Measurements from ENCODE around the gene EHHADH. TPM values are rescaled to one million over a fixed set of nuclear protein-coding genes. Genes with fewer than 3 reads are reported as not detected.

Gene EHHADH
- total and polyA plus RNA-seq, 2 of the 13 experiments (the other 11 are each of a cell fraction or from before 2014, with no cell fraction given) = 14.5 to 38.9 TPM

GRCh38 chr3:185270956-185271332, 17.1 kb upstream of the EHHADH start (continued):
- TF ChIP-seq, protein P1, sequence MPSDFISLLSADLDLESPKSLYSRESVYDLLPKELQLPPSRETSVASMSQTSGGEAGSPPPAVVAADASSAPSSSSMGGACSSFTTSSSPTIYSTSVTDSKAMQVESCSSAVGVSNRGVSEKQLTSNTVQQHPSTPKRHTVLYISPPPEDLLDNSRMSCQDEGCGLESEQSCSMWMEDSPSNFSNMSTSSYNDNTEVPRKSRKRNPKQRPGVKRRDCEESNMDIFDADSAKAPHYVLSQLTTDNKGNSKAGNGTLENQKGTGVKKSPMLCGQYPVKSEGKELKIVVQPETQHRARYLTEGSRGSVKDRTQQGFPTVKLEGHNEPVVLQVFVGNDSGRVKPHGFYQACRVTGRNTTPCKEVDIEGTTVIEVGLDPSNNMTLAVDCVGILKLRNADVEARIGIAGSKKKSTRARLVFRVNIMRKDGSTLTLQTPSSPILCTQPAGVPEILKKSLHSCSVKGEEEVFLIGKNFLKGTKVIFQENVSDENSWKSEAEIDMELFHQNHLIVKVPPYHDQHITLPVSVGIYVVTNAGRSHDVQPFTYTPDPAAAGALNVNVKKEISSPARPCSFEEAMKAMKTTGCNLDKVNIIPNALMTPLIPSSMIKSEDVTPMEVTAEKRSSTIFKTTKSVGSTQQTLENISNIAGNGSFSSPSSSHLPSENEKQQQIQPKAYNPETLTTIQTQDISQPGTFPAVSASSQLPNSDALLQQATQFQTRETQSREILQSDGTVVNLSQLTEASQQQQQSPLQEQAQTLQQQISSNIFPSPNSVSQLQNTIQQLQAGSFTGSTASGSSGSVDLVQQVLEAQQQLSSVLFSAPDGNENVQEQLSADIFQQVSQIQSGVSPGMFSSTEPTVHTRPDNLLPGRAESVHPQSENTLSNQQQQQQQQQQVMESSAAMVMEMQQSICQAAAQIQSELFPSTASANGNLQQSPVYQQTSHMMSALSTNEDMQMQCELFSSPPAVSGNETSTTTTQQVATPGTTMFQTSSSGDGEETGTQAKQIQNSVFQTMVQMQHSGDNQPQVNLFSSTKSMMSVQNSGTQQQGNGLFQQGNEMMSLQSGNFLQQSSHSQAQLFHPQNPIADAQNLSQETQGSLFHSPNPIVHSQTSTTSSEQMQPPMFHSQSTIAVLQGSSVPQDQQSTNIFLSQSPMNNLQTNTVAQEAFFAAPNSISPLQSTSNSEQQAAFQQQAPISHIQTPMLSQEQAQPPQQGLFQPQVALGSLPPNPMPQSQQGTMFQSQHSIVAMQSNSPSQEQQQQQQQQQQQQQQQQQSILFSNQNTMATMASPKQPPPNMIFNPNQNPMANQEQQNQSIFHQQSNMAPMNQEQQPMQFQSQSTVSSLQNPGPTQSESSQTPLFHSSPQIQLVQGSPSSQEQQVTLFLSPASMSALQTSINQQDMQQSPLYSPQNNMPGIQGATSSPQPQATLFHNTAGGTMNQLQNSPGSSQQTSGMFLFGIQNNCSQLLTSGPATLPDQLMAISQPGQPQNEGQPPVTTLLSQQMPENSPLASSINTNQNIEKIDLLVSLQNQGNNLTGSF (CRISPR knock-in tag; IDR thresholded peaks at IDR 0.05) = no peak

- intact Hi-C loops (cut with micrococcal nuclease; ENCODE audit: unreplicated experiment) = loop anchor here (1.0 kb wide), 1 partner anchor 54 kb away; no protein-coding TSS in a partner anchor
- no peak overlapping the region for H2AFZ ChIP-seq (ENCODE audit: low read length)
- no TSS peak for BruUV-seq (replicated peaks)
- DNase-seq (ENCODE audit: low spot score) (peak; percentile 50), FAIRE-seq (peak; percentile 87), ATAC-seq (peak; percentile 100)
- H3K9ac ChIP-seq (ENCODE audit: insufficient read depth, low read depth, low read length) = no peak overlapping the region
- H3K36me3 ChIP-seq (replicated peaks in 1 of 2; ENCODE audit: control insufficient read depth in 1 of 2, insufficient read depth in 2 of 2, low read length in 2 of 2) = no peaks in the 10 kb centered on the region
- no peaks in the 10 kb centered on the region for H3K27me3 ChIP-seq (ENCODE audit: control insufficient read depth in 1 of 2, insufficient read depth in 2 of 2, low read length in 2 of 2)
- in situ Hi-C loops (cut with HindIII; ENCODE audit: extremely low pct_ligation_motif_present, low pct_unique_long_range_greater_than_20kb) = no loop called here
- peak overlapping the region; percentile 61 for H3K4me2 ChIP-seq (ENCODE audit: low read depth, low read length)
- WGBS (ENCODE audit: low lambda C conversion rate) = 42% methylated on average over 4 of the region's 4 CpGs
- H3K27ac ChIP-seq (ENCODE audit: extremely low read length, insufficient read depth, low read length) = no peak overlapping the region
- H3K4me3 ChIP-seq (replicated peaks in 1 of 3; ENCODE audit: insufficient read depth in 1 of 3, low read depth in 2 of 3, low read length in 3 of 3) = no peak overlapping the region
- no peaks in the 10 kb centered on the region for H3K9me3 ChIP-seq (ENCODE audit: low read length)
- no peaks in the 10 kb centered on the region for H4K20me1 ChIP-seq (ENCODE audit: insufficient read depth, low read length)
- H3K4me1 ChIP-seq (ENCODE audit: insufficient read depth, low read length) = peaks cover 21% of the 10 kb centered on the region
- ChIA-PET POLR2A (interaction anchor here (0.6 to 1.2 kb wide), 3 partner anchors 16 to 81 kb away, joined by 3 to 5 read pairs (median 3); no protein-coding TSS in a partner anchor), CTCF (ENCODE audit: low intra/inter-chr PET ratio, low total read pairs) (interaction anchor here (1.4 kb wide), 1 partner anchor 94 kb away, joined by 5 read pairs; no protein-coding TSS in a partner anchor)
- H3K79me2 ChIP-seq (ENCODE audit: insufficient read depth, low read length) = no peaks in the 10 kb centered on the region
- TF ChIP-seq RBFOX2 (IDR thresholded peaks at IDR 0.05; ENCODE audit: low read depth, low read length) (no peak), ZNF205 (CRISPR knock-in tag; IDR thresholded peaks at IDR 0.05) (no peak), ZNF383 (CRISPR knock-in tag; IDR thresholded peaks at IDR 0.05; ENCODE audit: borderline replicate concordance) (0 out of 2 replicates have a peak, but pooled peaks have one; percentile 33), ZNF841 (CRISPR knock-in tag; IDR thresholded peaks at IDR 0.05; ENCODE audit: borderline replicate concordance) (no peak), MYNN (CRISPR knock-in tag; IDR thresholded peaks at IDR 0.05; ENCODE audit: low read depth) (no peak), RARA (CRISPR knock-in tag; IDR thresholded peaks at IDR 0.05) (no peak), REPIN1 (CRISPR knock-in tag; IDR thresholded peaks at IDR 0.05; ENCODE audit: borderline replicate concordance, low read depth) (no peak), ZNF230 (CRISPR knock-in tag; IDR thresholded peaks at IDR 0.05) (0 out of 2 replicates have a peak, but pooled peaks have one; percentile 34)
- TF ChIP-seq, protein P2, sequence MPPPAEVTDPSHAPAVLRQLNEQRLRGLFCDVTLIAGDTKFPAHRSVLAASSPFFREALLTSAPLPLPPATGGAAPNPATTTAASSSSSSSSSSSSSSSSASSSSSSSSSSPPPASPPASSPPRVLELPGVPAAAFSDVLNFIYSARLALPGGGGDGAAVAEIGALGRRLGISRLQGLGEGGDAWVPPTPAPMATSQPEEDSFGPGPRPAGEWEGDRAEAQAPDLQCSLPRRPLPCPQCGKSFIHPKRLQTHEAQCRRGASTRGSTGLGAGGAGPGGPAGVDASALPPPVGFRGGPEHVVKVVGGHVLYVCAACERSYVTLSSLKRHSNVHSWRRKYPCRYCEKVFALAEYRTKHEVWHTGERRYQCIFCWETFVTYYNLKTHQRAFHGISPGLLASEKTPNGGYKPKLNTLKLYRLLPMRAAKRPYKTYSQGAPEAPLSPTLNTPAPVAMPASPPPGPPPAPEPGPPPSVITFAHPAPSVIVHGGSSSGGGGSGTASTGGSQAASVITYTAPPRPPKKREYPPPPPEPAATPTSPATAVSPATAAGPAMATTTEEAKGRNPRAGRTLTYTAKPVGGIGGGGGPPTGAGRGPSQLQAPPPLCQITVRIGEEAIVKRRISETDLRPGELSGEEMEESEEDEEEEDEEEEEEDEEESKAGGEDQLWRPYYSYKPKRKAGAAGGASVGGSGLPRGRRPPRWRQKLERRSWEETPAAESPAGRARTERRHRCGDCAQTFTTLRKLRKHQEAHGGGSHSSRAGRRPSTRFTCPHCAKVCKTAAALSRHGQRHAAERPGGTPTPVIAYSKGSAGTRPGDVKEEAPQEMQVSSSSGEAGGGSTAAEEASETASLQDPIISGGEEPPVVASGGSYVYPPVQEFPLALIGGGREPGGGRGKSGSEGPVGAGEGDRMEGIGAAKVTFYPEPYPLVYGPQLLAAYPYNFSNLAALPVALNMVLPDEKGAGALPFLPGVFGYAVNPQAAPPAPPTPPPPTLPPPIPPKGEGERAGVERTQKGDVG (CRISPR knock-in tag; IDR thresholded peaks at IDR 0.05; ENCODE audit: borderline replicate concordance) = no peak
- TF ChIP-seq, protein P3, sequence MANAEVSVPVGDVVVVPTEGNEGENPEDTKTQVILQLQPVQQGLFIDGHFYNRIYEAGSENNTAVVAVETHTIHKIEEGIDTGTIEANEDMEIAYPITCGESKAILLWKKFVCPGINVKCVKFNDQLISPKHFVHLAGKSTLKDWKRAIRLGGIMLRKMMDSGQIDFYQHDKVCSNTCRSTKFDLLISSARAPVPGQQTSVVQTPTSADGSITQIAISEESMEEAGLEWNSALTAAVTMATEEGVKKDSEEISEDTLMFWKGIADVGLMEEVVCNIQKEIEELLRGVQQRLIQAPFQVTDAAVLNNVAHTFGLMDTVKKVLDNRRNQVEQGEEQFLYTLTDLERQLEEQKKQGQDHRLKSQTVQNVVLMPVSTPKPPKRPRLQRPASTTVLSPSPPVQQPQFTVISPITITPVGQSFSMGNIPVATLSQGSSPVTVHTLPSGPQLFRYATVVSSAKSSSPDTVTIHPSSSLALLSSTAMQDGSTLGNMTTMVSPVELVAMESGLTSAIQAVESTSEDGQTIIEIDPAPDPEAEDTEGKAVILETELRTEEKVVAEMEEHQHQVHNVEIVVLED (CRISPR knock-in tag; IDR thresholded peaks at IDR 0.05; ENCODE audit: borderline replicate concordance) = no peak
These were observed 16.6 kb upstream of the EHHADH start for GRCh38 chr3:185270262-185270955.
